Activated naive CD4-positive, alpha-beta T cell treated with anti-CD3 and anti-CD28 coated beads, Interleukin-2, amount 50 U/mL, for 16 hours (primary cell): ENCODE measurements around the gene TEX12.
"Not testable (repeated sequence)": the region's sequence is repeated elsewhere in the genome, so short reads cannot be mapped to it uniquely, and the experiment has no call there.

Source experiments
- DNase-seq: peaks from one replicate; pipeline ENCODE4 v3.0.0-alpha.2; 2020

TEX12 gene

GRCh38 chr11:112165049-112165448, 2.1 kb upstream of the TEX12 start:
- no peak for DNase-seq

GRCh38 chr11:112166562-112166961, 610 bp upstream of the TEX12 start:
- DNase-seq: no peak

GRCh38 chr11:112172362-112172994, 5.3 kb downstream of the TEX12 start:
- DNase-seq: no peak

- DNase-seq: no peak
Observed at GRCh38 chr11:112173152-112173551, 6.0 kb downstream of the TEX12 start.

GRCh38 chr11:112174789-112175598, 7.8 kb downstream of the TEX12 start, which contains the start of gene BCO2:
BCO2 (plus strand) TSS chr11:112175512; CDS start chr11:112175602, 90 bp downstream.
- no peak for DNase-seq

GRCh38 chr11:112175599-112175952, 8.4 kb downstream of the TEX12 start:
- DNase-seq: no peak

DNA sequence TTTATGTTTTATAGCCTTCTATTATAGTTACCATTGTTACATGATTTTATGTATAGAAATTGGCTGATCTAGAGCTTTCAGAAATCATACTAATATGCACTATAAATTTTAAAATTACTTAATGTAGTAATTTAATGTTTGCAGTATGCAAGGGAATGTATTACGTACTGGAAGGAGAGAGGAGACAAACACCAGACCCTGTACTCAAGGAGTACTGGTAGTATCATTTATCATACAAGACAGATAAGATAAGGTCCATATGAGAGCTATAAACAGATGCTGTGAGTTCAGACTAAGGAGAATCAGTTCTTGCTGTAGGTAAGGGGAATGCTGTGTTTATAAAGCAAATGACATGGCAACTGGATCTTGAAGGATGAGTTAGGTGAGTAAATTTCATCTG, 8.9 kb downstream of the TEX12 start:
- no peak for DNase-seq

GRCh38 chr11:112177589-112177988, 10.4 kb downstream of the TEX12 start:
- DNase-seq: no peak

DNA sequence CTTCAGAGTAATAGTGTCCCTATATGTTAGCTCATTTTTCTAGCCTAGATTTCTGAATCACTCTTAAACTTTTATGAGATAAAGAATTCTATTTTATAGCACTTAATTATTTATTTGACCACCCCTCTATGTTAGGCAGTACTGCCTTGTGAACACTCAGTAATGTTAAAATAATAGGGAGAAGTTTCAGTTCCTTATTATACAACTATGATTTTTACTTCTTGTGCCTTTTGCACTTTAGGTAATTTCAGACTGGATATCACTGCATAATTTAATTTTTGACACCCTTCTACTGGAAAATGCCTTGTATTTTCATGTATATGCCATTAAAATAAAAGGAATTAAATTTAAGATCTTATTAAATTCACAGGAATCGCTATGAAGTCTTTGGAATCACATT, 11.3 kb downstream of the TEX12 start:
- DNase-seq: no peak

DNA sequence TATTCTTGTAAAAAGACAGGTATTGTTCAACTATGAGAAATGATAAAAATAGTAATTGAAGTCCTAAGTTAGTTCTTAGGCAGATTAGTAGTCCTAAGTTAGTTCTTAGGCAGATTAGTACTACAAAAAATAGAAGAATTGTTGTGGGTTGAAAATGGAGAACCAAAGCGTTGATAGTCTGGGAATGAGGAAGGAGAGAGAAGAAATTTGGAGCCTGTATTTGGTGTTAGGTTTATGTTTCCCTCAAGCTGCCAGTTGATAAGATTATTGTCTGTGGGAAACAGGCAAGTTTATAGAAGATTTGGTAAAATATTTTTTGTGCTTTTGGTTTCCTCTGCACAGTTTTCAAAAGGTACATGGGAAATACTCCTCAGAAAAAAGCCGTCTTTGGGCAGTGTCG, 11.8 kb downstream of the TEX12 start:
- no peak for DNase-seq

DNA sequence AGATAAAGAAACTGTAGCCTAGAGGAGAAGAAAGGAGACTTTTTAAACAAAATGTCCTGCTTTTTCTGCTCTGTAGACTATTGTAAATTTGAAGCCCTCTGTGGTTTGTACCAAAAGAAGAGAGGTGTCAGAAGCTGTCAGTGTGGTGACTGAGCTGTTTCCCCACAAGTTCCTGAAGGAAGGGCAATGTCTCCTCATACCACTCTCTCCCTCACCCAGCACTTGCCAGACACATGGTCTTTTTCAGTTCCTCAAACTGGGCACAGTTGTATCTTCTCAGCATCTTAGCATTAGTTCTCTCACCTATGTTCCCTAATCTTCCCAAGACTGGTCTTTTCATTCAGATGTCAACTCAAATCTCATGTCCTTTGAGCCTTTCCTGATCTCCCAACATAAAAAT, 12.4 kb downstream of the TEX12 start:
- no peak for DNase-seq

GRCh38 chr11:112182867-112183266, 15.7 kb downstream of the TEX12 start:
- no peak for DNase-seq

- no peak for DNase-seq
Observed at GRCh38 chr11:112185883-112186282, 18.7 kb downstream of the TEX12 start.

- no peak for DNase-seq
Observed at GRCh38 chr11:112186304-112186703, 19.1 kb downstream of the TEX12 start.

- not testable (repeated sequence) for DNase-seq
Observed at GRCh38 chr11:112195113-112195512, 27.9 kb downstream of the TEX12 start.

DNA sequence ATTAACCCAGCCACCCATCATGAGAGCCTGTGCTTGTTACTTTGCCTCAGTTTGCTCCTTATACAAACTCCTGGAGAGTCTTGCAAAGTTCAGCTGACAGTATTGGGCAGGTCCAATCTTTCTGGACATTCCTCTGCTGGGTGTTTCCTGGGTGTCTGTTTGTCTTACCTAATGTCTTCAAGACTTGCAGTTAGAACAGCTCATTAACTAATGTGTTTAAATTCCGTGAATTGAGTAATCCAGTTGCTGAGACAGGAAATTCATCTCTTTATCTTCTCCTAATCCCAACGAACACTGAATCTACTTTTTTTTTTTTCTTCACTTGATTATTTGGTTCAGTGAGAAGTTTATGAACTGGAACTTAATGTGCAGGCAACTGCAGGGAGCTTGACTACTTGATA, 28.8 kb downstream of the TEX12 start:
- DNase-seq: no peak

DNA sequence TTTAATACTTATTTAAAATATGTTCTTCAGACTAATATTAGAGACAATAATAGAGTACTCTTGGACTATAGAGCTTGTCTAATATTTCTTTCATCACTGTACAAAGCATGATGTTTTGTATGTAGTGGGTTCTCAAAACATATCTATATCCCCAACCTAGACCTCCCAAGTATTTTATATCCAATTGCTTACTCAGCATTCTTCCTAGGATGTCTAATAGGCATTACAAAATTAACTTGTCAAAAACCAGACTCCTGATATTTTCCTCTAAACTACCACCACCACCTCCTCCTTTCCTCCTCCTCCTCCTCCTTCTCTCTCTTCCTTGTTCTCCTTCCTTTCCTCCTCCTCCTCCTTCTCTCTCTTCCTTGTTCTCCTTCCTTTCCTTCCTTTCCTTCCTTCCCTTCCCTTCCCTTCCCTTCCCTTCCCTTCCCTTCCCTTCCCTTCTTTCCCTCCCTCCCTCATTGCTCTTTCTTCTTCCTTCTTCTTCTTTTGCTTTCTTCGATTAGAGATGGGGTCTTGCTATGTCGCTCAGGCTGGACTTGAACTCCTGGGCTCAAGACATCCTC, 29.4 kb downstream of the TEX12 start:
- DNase-seq: no peak

DNA sequence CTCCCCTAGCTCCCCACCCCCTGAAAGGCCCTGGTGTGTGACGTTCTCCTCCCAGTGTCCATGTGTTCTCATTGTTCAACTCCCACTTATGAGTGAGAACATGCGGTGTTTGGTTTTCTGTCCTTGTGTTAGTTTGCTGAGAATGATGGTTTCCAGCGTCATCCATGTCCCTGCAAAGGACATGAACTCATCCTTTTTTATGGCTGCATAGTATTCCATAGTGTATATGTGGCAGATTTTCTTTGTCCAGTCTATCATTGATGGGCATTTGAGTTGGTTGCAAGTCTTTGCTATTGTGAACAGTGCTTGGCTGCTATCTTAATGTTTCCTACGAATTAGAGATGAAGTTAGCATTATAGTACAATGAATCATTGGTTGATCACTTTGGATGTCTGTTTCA, 31.9 kb downstream of the TEX12 start:
- not testable (repeated sequence) for DNase-seq

- no peak for DNase-seq
Observed at GRCh38 chr11:112200252-112200651, 33.1 kb downstream of the TEX12 start.

GRCh38 chr11:112206071-112206470, 38.9 kb downstream of the TEX12 start:
- no peak for DNase-seq

DNA sequence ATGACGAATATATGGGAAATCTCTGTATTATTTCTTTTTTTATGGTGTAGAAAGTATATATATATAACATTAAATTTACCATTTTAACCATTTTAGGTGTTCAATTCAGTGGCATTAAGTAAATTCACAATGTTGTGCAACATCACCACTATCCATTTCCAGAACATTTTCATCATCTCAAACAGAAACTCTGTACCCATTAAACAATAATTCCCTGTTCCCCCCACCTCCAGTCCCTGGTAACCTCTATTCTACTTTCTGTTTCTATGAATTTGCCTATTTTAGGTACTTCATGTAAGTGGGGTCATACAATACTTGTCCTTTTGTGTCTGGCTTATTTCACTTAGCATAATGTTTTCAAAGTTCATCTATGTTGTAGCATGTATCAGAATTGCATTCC, 43.7 kb downstream of the TEX12 start:
- no peak for DNase-seq

GRCh38 chr11:112211536-112211935, 44.4 kb downstream of the TEX12 start:
- no peak for DNase-seq

- no peak for DNase-seq
Observed at GRCh38 chr11:112212290-112212689, 45.1 kb downstream of the TEX12 start.

- no peak for DNase-seq
Observed at GRCh38 chr11:112212710-112213109, 45.5 kb downstream of the TEX12 start.
